ENCODE measurements around the gene CDK14. TPM values are rescaled to one million over a fixed set of nuclear protein-coding genes. Genes with fewer than 3 reads are reported as not detected.

CDK14 gene
- total and polyA plus RNA-seq, 11 donors, result 2.9 to 37.7 (median 21.3) TPM

- Histone ChIP-seq H3K4me3 (no peak overlapping the region), H3K36me3 (no peaks in the 10 kb centered on the region), H3K27me3 (no peaks in the 10 kb centered on the region), H3K4me1 (no peaks in the 10 kb centered on the region), H3K27ac (no peak overlapping the region), H3K9me3 (no peaks in the 10 kb centered on the region)
- ATAC-seq (no peak), DNase-seq (no peak)
- intact Hi-C loops (cut with DNase I), result no loop called here
- no peak for TF ChIP-seq CTCF (IDR thresholded peaks at IDR 0.05)
- TF ChIP-seq POLR2A (IDR thresholded peaks at IDR 0.05), result no peak
- 78 to 83% (median 79%) methylated on average over 2 of the region's 2 CpGs for WGBS, 4 donors
Observed at GRCh38 chr7:91187061-91187460, 590.9 kb downstream of the CDK14 start.

- ATAC-seq (no peak), DNase-seq (no peak)
- WGBS, 4 donors, result 95 to 99% (median 97%) methylated on average over 3 of the region's 3 CpGs
- H3K27me3 ChIP-seq, result no peaks in the 10 kb centered on the region
- intact Hi-C loops (cut with DNase I), result no loop called here
- no peaks in the 10 kb centered on the region for H3K9me3 ChIP-seq
- no peaks in the 10 kb centered on the region for H3K4me1 ChIP-seq
- no peak overlapping the region for H3K27ac ChIP-seq
- TF ChIP-seq POLR2A (IDR thresholded peaks at IDR 0.05) (no peak), CTCF (IDR thresholded peaks at IDR 0.05) (no peak)
- H3K4me3 ChIP-seq, result no peak overlapping the region
- no peaks in the 10 kb centered on the region for H3K36me3 ChIP-seq
Observed at GRCh38 chr7:91191771-91192170, 595.6 kb downstream of the CDK14 start.

- Histone ChIP-seq H3K9me3 (no peaks in the 10 kb centered on the region), H3K4me3 (no peak overlapping the region), H3K27me3 (no peaks in the 10 kb centered on the region), H3K27ac (no peak overlapping the region), H3K4me1 (no peaks in the 10 kb centered on the region), H3K36me3 (no peaks in the 10 kb centered on the region)
- intact Hi-C loops (cut with DNase I), result no loop called here
- WGBS, 4 donors, result 75 to 83% (median 79%) methylated on average over 1 of the region's 1 CpG
- DNase-seq (no peak), ATAC-seq (no peak)
- TF ChIP-seq CTCF (IDR thresholded peaks at IDR 0.05), result no peak
- no peak for TF ChIP-seq POLR2A (IDR thresholded peaks at IDR 0.05)
Observed at GRCh38 chr7:91193141-91193540, 597.0 kb downstream of the CDK14 start.

- Histone ChIP-seq H3K4me3 (no peak overlapping the region), H3K27me3 (no peaks in the 10 kb centered on the region), H3K9me3 (no peaks in the 10 kb centered on the region), H3K36me3 (no peaks in the 10 kb centered on the region), H3K4me1 (no peaks in the 10 kb centered on the region), H3K27ac (no peak overlapping the region)
- intact Hi-C loops (cut with DNase I), result no loop called here
- no peak for ATAC-seq
- DNase-seq, result no peak
- TF ChIP-seq CTCF (IDR thresholded peaks at IDR 0.05) (no peak), POLR2A (IDR thresholded peaks at IDR 0.05) (no peak)
Observed at GRCh38 chr7:91194841-91195240, 598.7 kb downstream of the CDK14 start.

All from heart left ventricle (tissue), 16 donors.